SK-N-SH (cell line): ENCODE data around the gene PRG3. TPM values are rescaled to one million over a fixed set of nuclear protein-coding genes. Genes with fewer than 3 reads are reported as not detected.

Experiments used
- CTCF ChIA-PET: fragments of 300-600, 350-600 bp; formaldehyde crosslinking; extraction: SDS; loops from one replicate; lab custom pipeline; 2021; lab: Yijun Ruan, JAX
- POLR2A ChIA-PET: fragments of 350-600 bp; sonication (Branson Sonifier 250); formaldehyde crosslinking; extraction: SDS; loops from one replicate; lab custom pipeline; 2020; ENCODE audit warnings: antibody characterized with exemption, inconsistent platforms; lab: Yijun Ruan, JAX
- DNase-seq: peaks from one replicate; pipeline ENCODE4 v3.0.0; 2012
- H2AFZ ChIP-seq: fragments of 200-600 bp; sonication (generic); 2 replicates; pipeline ENCODE4 v1.8.1; 2016; ENCODE audit warnings: antibody characterized with exemption, mild to moderate bottlenecking, low read depth
- H3F3A ChIP-seq: fragments of 200-600 bp; sonication (generic); replicated peaks from 2 replicates; pipeline ENCODE3; 2016; ENCODE audit warnings: antibody characterized with exemption, mild to moderate bottlenecking; ENCODE audit not compliant: insufficient read depth
- H3K27ac ChIP-seq, 2 experiments: fragments of 200-500 bp in 1 of 2; fragments of 200-600 bp in 1 of 2; sonication (Bioruptor generic) in 1 of 2; sonication (generic), shearing (Covaris generic) in 1 of 2; 2 replicates each; pipeline versions ENCODE4 v1.5.1 to v1.6.1; 2014 to 2016; ENCODE audit warnings: low read depth in 2 of 2, inconsistent platforms in 1 of 2, low read length in 1 of 2, mild to moderate bottlenecking in 1 of 2, mixed read lengths in 1 of 2
- H3K27me3 ChIP-seq: fragments of 200-600 bp; sonication (generic), shearing (Covaris generic); 2 replicates; pipeline ENCODE4 v1.6.1; 2016; ENCODE audit warnings: mixed run types; ENCODE audit not compliant: insufficient read depth
- H3K36me3 ChIP-seq, 2 experiments: fragments of 200-500 bp in 1 of 2; fragments of 200-600 bp in 1 of 2; sonication (Bioruptor generic) in 1 of 2; sonication (generic) in 1 of 2; replicated peaks in 1 of 2; 2 replicates each; pipeline versions ENCODE3 to v1.5.1; 2014 to 2016; ENCODE audit warnings: low read length in 1 of 2, mild to moderate bottlenecking in 1 of 2; ENCODE audit not compliant: insufficient read depth in 2 of 2, control insufficient read depth in 1 of 2
- H3K4me1 ChIP-seq, 2 experiments: fragments of 200-500 bp in 1 of 2; fragments of 200-600 bp in 1 of 2; sonication (Bioruptor generic) in 1 of 2; sonication (generic), shearing (Covaris generic) in 1 of 2; 2 replicates each; pipeline versions ENCODE4 v1.5.1 to v1.6.1; 2014 to 2016; ENCODE audit warnings: low read depth in 1 of 2, low read length in 1 of 2, mixed run types in 1 of 2; ENCODE audit not compliant: insufficient read depth in 2 of 2, control insufficient read depth in 1 of 2
- H3K4me2 ChIP-seq: fragments of 200-600 bp; sonication (generic), shearing (Covaris generic); 2 replicates; pipeline ENCODE4 v1.6.1; 2017; ENCODE audit warnings: mixed run types
- H3K4me3 ChIP-seq, 2 experiments: fragments of 200-500 bp in 1 of 2; fragments of 200-600 bp in 1 of 2; sonication (Bioruptor generic) in 1 of 2; sonication (generic), shearing (Covaris generic) in 1 of 2; 2 replicates each; pipeline versions ENCODE4 v1.5.1 to v1.8.1; 2014 to 2016; ENCODE audit warnings: low read depth in 2 of 2, inconsistent platforms in 1 of 2, low read length in 1 of 2, mild to moderate bottlenecking in 1 of 2, mixed read lengths in 1 of 2, moderate library complexity in 1 of 2
- H3K79me2 ChIP-seq: fragments of 200-600 bp; sonication (generic); 2 replicates; pipeline ENCODE4 v1.8.1; 2017; ENCODE audit warnings: mild to moderate bottlenecking; ENCODE audit not compliant: insufficient read depth
- H3K9ac ChIP-seq: fragments of 200-600 bp; sonication (generic); 2 replicates; pipeline ENCODE4 v1.6.1; 2017; ENCODE audit warnings: mixed run types
- H3K9me2 ChIP-seq: fragments of 200-600 bp; sonication (generic); 2 replicates; pipeline ENCODE4 v1.6.1; 2017; ENCODE audit warnings: mixed run types
- H3K9me3 ChIP-seq: fragments of 200-600 bp; sonication (generic); 2 replicates; pipeline ENCODE4 v1.6.1; 2017; ENCODE audit warnings: mixed run types, mild to moderate bottlenecking, moderate library complexity
- H4K20me1 ChIP-seq: fragments of 200-600 bp; sonication (generic); 2 replicates; pipeline ENCODE4 v1.6.1; 2017; ENCODE audit warnings: mild to moderate bottlenecking, mixed run types; ENCODE audit not compliant: insufficient read depth
- CTCF ChIP-seq: fragments of 200-600 bp; sonication (generic); IDR thresholded peaks from 2 replicates; pipeline ENCODE4 v1.6.1; 2017; ENCODE audit warnings: antibody characterized with exemption, mild to moderate bottlenecking, moderate library complexity
- EP300 ChIP-seq, 2 experiments: IDR thresholded peaks; 2 replicates each; pipeline versions ENCODE4 v1.4.0 to v1.6.1; 2012; ENCODE audit warnings: borderline replicate concordance in 1 of 2, low read depth in 1 of 2, low read length in 1 of 2
- FOSL2 ChIP-seq: IDR thresholded peaks from 2 replicates; pipeline ENCODE4 v1.4.0; 2012; ENCODE audit warnings: low read depth, mild to moderate bottlenecking, moderate library complexity, borderline replicate concordance
- FOXM1 ChIP-seq: IDR thresholded peaks from 2 replicates; pipeline ENCODE4 v1.4.0; 2012; ENCODE audit warnings: low read depth, mild to moderate bottlenecking
- GATA2 ChIP-seq: sonication (generic); formaldehyde crosslinking; IDR thresholded peaks from 2 replicates; pipeline ENCODE4 v1.5.0; 2020; ENCODE audit warnings: mild to moderate bottlenecking, missing genetic modification reagents
- JUND ChIP-seq: IDR thresholded peaks from 2 replicates; pipeline ENCODE4 v1.4.0; 2012
- MXI1 ChIP-seq: IDR thresholded peaks from 2 replicates; pipeline ENCODE4 v1.6.1; 2012; ENCODE audit warnings: mild to moderate bottlenecking, low read depth, low read length, improper control_type of control experiment
- NFIC ChIP-seq: IDR thresholded peaks from 2 replicates; pipeline ENCODE4 v1.4.0; 2012; ENCODE audit warnings: borderline replicate concordance
- NRF1 ChIP-seq: IDR thresholded peaks from 2 replicates; pipeline ENCODE4 v1.6.1; 2012; ENCODE audit warnings: low read depth, mild to moderate bottlenecking, low read length
- POLR2AphosphoS5 ChIP-seq: IDR thresholded peaks from 2 replicates; pipeline ENCODE4 v1.6.1; 2012; ENCODE audit warnings: low read depth, low read length
- REST ChIP-seq: IDR thresholded peaks from 2 replicates; pipeline ENCODE4 v1.6.1; 2012; ENCODE audit warnings: mild to moderate bottlenecking, low read depth, low read length, moderate library complexity
- RFX5 ChIP-seq: IDR thresholded peaks from 2 replicates; pipeline ENCODE4 v1.6.1; 2012; ENCODE audit warnings: mild to moderate bottlenecking, improper control_type of control experiment, low read length
- SMC3 ChIP-seq: IDR thresholded peaks from 2 replicates; pipeline ENCODE4 v1.6.1; 2012; ENCODE audit warnings: low read depth, low read length, improper control_type of control experiment
- WGBS: methylation state at CpG from one replicate; pipeline ENCODE4 v1.1.6; 2017; ENCODE audit warnings: low lambda C conversion rate; 5-methylcytosine and 5-hydroxymethylcytosine counted together
- polyA plus RNA-seq, 3 experiments: library from polyadenylated mRNA; depleted of rRNA; stranded (reverse); fragments of >200 nt; gene quantifications; 2 replicates each; pipeline ENCODE4 v1.2.3, GENCODE V29; 2012
- TF ChIP-seq, protein P1 (sequence below): IDR thresholded peaks from 2 replicates; pipeline ENCODE4; 2012
- TF ChIP-seq, protein P2 (sequence below): IDR thresholded peaks from 2 replicates; pipeline ENCODE4 v1.4.0; 2012; ENCODE audit warnings: low read depth

Gene PRG3
- polyA plus RNA-seq, 1 of the 3 experiments (the other 2 are of a cell fraction), result not detected

GRCh38 chr11:57340039-57340615 lies 40.8 kb downstream of the PRG3 start:
- H3K4me2 ChIP-seq, result no peak overlapping the region
- H3K4me1 ChIP-seq, result peaks cover 0 to 6% of the 10 kb centered on the region in 2 experiments; a peak in 1 of 4 replicates
- peaks cover 8% of the 10 kb centered on the region; the same call in 1 of the 2 replicates for H3K79me2 ChIP-seq
- peak; percentile 59 for DNase-seq
- H3K9me3 ChIP-seq, result no peaks in the 10 kb centered on the region
- H3K27me3 ChIP-seq, result no peaks in the 10 kb centered on the region
- 59% methylated on average over 12 of the region's 12 CpGs for WGBS
- no peak overlapping the region for H3K4me3 ChIP-seq
- POLR2A ChIA-PET, result interaction anchor here (0.6 kb wide), 1 partner anchor 396 kb away, joined by 3 read pairs; no protein-coding TSS in a partner anchor
- no peak for TF ChIP-seq RFX5
- TF ChIP-seq, protein P1, sequence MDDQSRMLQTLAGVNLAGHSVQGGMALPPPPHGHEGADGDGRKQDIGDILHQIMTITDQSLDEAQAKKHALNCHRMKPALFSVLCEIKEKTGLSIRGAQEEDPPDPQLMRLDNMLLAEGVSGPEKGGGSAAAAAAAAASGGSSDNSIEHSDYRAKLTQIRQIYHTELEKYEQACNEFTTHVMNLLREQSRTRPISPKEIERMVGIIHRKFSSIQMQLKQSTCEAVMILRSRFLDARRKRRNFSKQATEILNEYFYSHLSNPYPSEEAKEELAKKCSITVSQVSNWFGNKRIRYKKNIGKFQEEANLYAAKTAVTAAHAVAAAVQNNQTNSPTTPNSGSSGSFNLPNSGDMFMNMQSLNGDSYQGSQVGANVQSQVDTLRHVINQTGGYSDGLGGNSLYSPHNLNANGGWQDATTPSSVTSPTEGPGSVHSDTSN, result peak; percentile 52; the same call in 1 of the 2 replicates
- peak; percentile 25; the same call in 1 of the 2 replicates for TF ChIP-seq CTCF
- no peak overlapping the region for H2AFZ ChIP-seq
- no peaks in the 10 kb centered on the region for H4K20me1 ChIP-seq
- H3K36me3 ChIP-seq, result no peaks in the 10 kb centered on the region
- H3K9me2 ChIP-seq, result no peaks in the 10 kb centered on the region
- no peak overlapping the region for H3K9ac ChIP-seq
- no peak overlapping the region for H3K27ac ChIP-seq
- no peaks in the 10 kb centered on the region for H3F3A ChIP-seq
- CTCF ChIA-PET, result interaction anchor here (1.3 kb wide), 2 partner anchors 9 to 10 kb away, joined by 4 to 5 read pairs; no protein-coding TSS in a partner anchor

- DNase-seq, result no peak
- no peak overlapping the region for H3K27ac ChIP-seq
- no peaks in the 10 kb centered on the region for H3K27me3 ChIP-seq
- no peaks in the 10 kb centered on the region for H4K20me1 ChIP-seq
- no peak overlapping the region for H2AFZ ChIP-seq
- no peaks in the 10 kb centered on the region for H3K36me3 ChIP-seq
- H3K4me2 ChIP-seq, result no peak overlapping the region
- ChIA-PET CTCF (interaction anchor here (1.3 kb wide), 4 partner anchors 9 to 498 kb away, joined by 4 to 5 read pairs (median 4); no protein-coding TSS in a partner anchor), POLR2A (no interaction called here)
- no peaks in the 10 kb centered on the region for H3F3A ChIP-seq
- no peak overlapping the region for H3K9ac ChIP-seq
- H3K9me2 ChIP-seq, result no peaks in the 10 kb centered on the region
- WGBS, result 80% methylated on average over 5 of the region's 5 CpGs
- H3K4me3 ChIP-seq, result no peak overlapping the region
- H3K79me2 ChIP-seq, result peaks cover 16% of the 10 kb centered on the region
- H3K4me1 ChIP-seq, result peaks cover 0 to 13% of the 10 kb centered on the region in 2 experiments; a peak in 2 of 4 replicates
- H3K9me3 ChIP-seq, result no peaks in the 10 kb centered on the region
- no peak for TF ChIP-seq REST
- no peak for TF ChIP-seq FOXM1
- TF ChIP-seq NRF1, result no peak
- TF ChIP-seq, protein P1, result no peak
- no peak for TF ChIP-seq GATA2 (CRISPR knock-in tag)
- TF ChIP-seq EP300 (IDR thresholded peaks at IDR 0.05; ENCODE audit: borderline replicate concordance in 1 of 2, low read depth in 1 of 2, low read length in 1 of 2), result no peak
- TF ChIP-seq, protein P2, sequence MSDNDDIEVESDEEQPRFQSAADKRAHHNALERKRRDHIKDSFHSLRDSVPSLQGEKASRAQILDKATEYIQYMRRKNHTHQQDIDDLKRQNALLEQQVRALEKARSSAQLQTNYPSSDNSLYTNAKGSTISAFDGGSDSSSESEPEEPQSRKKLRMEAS, result no peak
- TF ChIP-seq JUND, result no peak
- no peak for TF ChIP-seq FOSL2
- no peak for TF ChIP-seq RFX5
- no peak for TF ChIP-seq MXI1
- no peak for TF ChIP-seq NFIC
- TF ChIP-seq CTCF, result no peak
- no peak for TF ChIP-seq SMC3
- no peak for TF ChIP-seq POLR2AphosphoS5
These were observed 41.6 kb downstream of the PRG3 start for GRCh38 chr11:57339328-57339727.
